OCI-LY1 (cell line): ENCODE measurements around the gene KNSTRN.
A peak's percentile ranks its signal among the peaks of the same experiment; 100 is the strongest.

Source experiments
- H2AFZ ChIP-seq: fragments of 200-600 bp; sonication (generic), shearing (Covaris generic); 2 replicates; pipeline ENCODE4 v1.6.0; 2014; ENCODE audit warnings: antibody characterized with exemption, mild to moderate bottlenecking, low read length
- H3F3A ChIP-seq: fragments of 200-600 bp; sonication (generic), shearing (Covaris generic); 2 replicates; pipeline ENCODE4 v1.6.0; 2014; ENCODE audit warnings: mild to moderate bottlenecking, antibody characterized with exemption, low read length, moderate library complexity; ENCODE audit not compliant: insufficient read depth
- H3K27ac ChIP-seq: fragments of 200-600 bp; sonication (generic); 2 replicates; pipeline ENCODE4 v1.5.1; 2014; ENCODE audit warnings: low read length, mixed run types, mild to moderate bottlenecking, low read depth; ENCODE audit not compliant: poor library complexity, severe bottlenecking
- H3K27me3 ChIP-seq: fragments of 200-600 bp; sonication (generic); 2 replicates; pipeline ENCODE4 v1.6.0; 2014; ENCODE audit warnings: antibody characterized with exemption, mild to moderate bottlenecking, low read length, moderate library complexity; ENCODE audit not compliant: insufficient read depth
- H3K36me3 ChIP-seq: fragments of 200-600 bp; sonication (generic); 2 replicates; pipeline ENCODE4 v1.6.1; 2014; ENCODE audit warnings: mild to moderate bottlenecking, antibody characterized with exemption, low read length, moderate library complexity, mixed read lengths; ENCODE audit not compliant: insufficient read depth
- H3K4me1 ChIP-seq: fragments of 200-600 bp; sonication (generic); 2 replicates; pipeline ENCODE4 v1.5.1; 2014; ENCODE audit warnings: mild to moderate bottlenecking, low read length, moderate library complexity; ENCODE audit not compliant: insufficient read depth, severe bottlenecking
- H3K4me2 ChIP-seq: fragments of 200-600 bp; sonication (generic), shearing (Covaris generic); 2 replicates; pipeline ENCODE4 v1.6.1; 2014; ENCODE audit warnings: low read length
- H3K4me3 ChIP-seq: fragments of 200-600 bp; sonication (generic); 2 replicates; pipeline ENCODE4 v1.5.1; 2014; ENCODE audit warnings: low read length, low read depth, mild to moderate bottlenecking, mixed read lengths; ENCODE audit not compliant: poor library complexity, severe bottlenecking
- H3K79me2 ChIP-seq: fragments of 200-600 bp; shearing (Covaris generic); 2 replicates; pipeline ENCODE4 v1.6.1; 2016; ENCODE audit warnings: mixed run types, low read length, mixed read lengths; ENCODE audit not compliant: insufficient read depth
- H3K9ac ChIP-seq: fragments of 200-600 bp; sonication (generic), shearing (Covaris generic); 2 replicates; pipeline ENCODE4 v1.6.1; 2014; ENCODE audit warnings: mild to moderate bottlenecking, low read length, mixed read lengths
- H3K9me2 ChIP-seq: fragments of 200-600 bp; sonication (generic), shearing (Covaris generic); 2 replicates; pipeline ENCODE4 v1.6.1; 2014; ENCODE audit warnings: low read depth, mild to moderate bottlenecking, low read length, mixed read lengths
- H3K9me3 ChIP-seq: fragments of 200-600 bp; shearing (Covaris generic); 2 replicates; pipeline ENCODE4 v1.6.1; 2014; ENCODE audit warnings: low read length, mixed read lengths
- H4K20me1 ChIP-seq: fragments of 200-600 bp; sonication (generic), shearing (Covaris generic); 2 replicates; pipeline ENCODE4 v1.6.0; 2016; ENCODE audit warnings: mild to moderate bottlenecking, low read length; ENCODE audit not compliant: insufficient read depth
- EZH2 ChIP-seq: fragments of 200-600 bp; sonication (generic), shearing (Covaris generic); IDR thresholded peaks from 2 replicates; pipeline ENCODE4 v1.8.0; 2017; ENCODE audit warnings: borderline replicate concordance, mixed run types, mild to moderate bottlenecking, antibody characterized with exemption, low read length, moderate library complexity, mixed read lengths
- TF ChIP-seq, protein P1 (sequence below): fragments of 200-600 bp; sonication (generic), shearing (Covaris generic); IDR thresholded peaks from 2 replicates; pipeline ENCODE4 v1.5.1; 2017; ENCODE audit warnings: mild to moderate bottlenecking, antibody characterized with exemption, low read length, moderate library complexity, mixed read lengths

The KNSTRN gene

DNA sequence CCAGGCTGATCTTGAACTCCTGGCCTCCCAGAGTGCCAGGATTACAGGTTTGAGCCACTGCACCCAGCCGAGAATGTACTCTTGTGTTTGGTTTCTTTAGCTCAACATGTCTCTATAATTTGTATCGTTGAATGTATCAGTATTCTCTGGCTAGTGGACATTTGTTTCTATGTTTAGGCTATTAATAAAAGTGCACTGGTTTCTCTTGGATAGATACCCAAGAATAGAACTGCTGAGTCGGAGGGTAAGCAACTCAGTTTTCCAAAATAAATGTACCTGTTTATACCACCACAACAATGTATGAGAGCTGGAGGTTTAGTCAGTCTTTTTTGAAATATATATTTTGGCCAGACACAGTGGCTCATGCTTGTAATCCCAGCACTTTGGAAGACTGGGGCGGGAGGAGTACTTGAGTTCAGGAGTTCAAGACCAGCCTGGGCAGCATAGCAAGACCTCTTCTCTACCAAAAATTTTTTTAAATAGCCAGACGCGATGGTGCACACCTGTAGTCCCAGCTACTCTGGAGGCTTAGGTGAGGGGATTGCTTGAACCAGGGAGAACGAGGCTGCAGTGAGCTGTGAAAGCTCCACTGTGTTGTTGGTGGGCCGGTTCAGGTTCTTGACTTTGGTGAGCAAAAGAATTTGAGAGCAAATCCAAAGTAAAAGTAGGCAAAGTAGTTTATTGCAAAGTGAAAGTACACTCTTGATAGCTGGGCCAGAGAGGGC lies 15.3 kb downstream of the KNSTRN start:
- peak overlapping the region; percentile 32 for H3K4me2 ChIP-seq
- 0 out of 2 replicates have a peak, but pooled peaks cover 3% of the 10 kb centered on the region for H3F3A ChIP-seq
- no peaks in the 10 kb centered on the region for H3K9me2 ChIP-seq
- H3K36me3 ChIP-seq = peaks cover 18% of the 10 kb centered on the region
- no peak overlapping the region for H3K4me3 ChIP-seq
- H3K27me3 ChIP-seq = no peaks in the 10 kb centered on the region
- TF ChIP-seq, protein P1, sequence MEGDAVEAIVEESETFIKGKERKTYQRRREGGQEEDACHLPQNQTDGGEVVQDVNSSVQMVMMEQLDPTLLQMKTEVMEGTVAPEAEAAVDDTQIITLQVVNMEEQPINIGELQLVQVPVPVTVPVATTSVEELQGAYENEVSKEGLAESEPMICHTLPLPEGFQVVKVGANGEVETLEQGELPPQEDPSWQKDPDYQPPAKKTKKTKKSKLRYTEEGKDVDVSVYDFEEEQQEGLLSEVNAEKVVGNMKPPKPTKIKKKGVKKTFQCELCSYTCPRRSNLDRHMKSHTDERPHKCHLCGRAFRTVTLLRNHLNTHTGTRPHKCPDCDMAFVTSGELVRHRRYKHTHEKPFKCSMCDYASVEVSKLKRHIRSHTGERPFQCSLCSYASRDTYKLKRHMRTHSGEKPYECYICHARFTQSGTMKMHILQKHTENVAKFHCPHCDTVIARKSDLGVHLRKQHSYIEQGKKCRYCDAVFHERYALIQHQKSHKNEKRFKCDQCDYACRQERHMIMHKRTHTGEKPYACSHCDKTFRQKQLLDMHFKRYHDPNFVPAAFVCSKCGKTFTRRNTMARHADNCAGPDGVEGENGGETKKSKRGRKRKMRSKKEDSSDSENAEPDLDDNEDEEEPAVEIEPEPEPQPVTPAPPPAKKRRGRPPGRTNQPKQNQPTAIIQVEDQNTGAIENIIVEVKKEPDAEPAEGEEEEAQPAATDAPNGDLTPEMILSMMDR = no peak
- H3K4me1 ChIP-seq = peaks cover 15% of the 10 kb centered on the region
- no peak overlapping the region for H3K27ac ChIP-seq
- no peak overlapping the region for H2AFZ ChIP-seq
- no peaks in the 10 kb centered on the region for H3K79me2 ChIP-seq
- H4K20me1 ChIP-seq = no peaks in the 10 kb centered on the region
- H3K9ac ChIP-seq = no peak overlapping the region
- no peaks in the 10 kb centered on the region for H3K9me3 ChIP-seq

DNA sequence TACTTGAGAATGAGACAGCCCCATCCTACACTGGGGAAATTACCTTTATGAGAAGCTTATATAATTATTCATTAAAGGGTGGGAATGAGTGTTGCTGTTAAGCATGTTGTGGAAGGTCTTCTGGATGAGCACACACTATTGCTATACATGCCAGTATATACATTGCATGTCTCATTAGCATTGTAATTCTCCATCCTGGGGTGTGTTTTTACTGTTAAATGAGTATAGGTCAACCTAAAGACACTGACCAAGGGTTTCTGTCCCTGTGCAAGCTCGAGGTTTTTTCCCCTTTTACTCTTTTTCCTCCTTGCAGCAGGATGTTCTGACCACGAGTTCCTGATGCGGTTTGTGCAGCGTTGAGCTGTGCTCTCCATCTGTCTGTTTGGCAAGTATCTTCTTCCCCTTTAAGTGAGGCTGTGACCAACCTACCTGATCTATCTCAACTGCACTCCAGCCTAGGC lies 15.9 kb downstream of the KNSTRN start:
- no peaks in the 10 kb centered on the region for H3K9me3 ChIP-seq
- no peak overlapping the region for H2AFZ ChIP-seq
- H3K4me3 ChIP-seq = no peak overlapping the region
- H3K27ac ChIP-seq = no peak overlapping the region
- H3K36me3 ChIP-seq = peaks cover 12% of the 10 kb centered on the region
- peak overlapping the region; percentile 32 for H3K4me2 ChIP-seq
- H3K27me3 ChIP-seq = no peaks in the 10 kb centered on the region
- no peak for TF ChIP-seq EZH2
- TF ChIP-seq, protein P1 = no peak
- H3K9ac ChIP-seq = no peak overlapping the region
- H3K79me2 ChIP-seq = no peaks in the 10 kb centered on the region
- 0 out of 2 replicates have a peak, but pooled peaks cover 3% of the 10 kb centered on the region for H3F3A ChIP-seq
- no peaks in the 10 kb centered on the region for H4K20me1 ChIP-seq
- H3K9me2 ChIP-seq = no peaks in the 10 kb centered on the region
- H3K4me1 ChIP-seq = peaks cover 15% of the 10 kb centered on the region

DNA sequence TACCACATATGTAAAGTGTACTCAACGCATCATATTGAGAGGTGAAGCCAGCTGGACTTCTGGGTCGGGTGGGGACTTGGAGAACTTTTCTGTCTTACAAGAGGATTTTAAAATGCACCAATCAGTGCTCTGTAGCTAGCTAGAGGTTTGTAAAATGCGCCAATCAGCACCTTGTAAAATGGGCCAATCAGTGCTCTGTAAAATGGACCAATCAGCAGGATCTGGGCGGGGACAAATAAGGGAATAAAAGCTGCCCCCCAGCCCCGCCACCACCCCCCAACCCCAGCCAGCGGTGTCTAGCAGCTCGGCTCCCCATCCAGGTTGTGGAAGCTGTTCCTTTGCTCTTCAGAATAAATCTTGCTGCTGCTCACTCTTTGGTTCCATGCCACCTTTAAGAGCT lies 16.8 kb downstream of the KNSTRN start:
- H3K79me2 ChIP-seq = no peaks in the 10 kb centered on the region
- H3K36me3 ChIP-seq = peaks cover 5% of the 10 kb centered on the region
- no peak overlapping the region for H2AFZ ChIP-seq
- H4K20me1 ChIP-seq = no peaks in the 10 kb centered on the region
- no peaks in the 10 kb centered on the region for H3K27me3 ChIP-seq
- H3K9me2 ChIP-seq = no peaks in the 10 kb centered on the region
- H3K9me3 ChIP-seq = no peaks in the 10 kb centered on the region
- H3K4me2 ChIP-seq = no peak overlapping the region
- peaks cover 15% of the 10 kb centered on the region for H3K4me1 ChIP-seq
- H3F3A ChIP-seq = 0 out of 2 replicates have a peak, but pooled peaks cover 3% of the 10 kb centered on the region
- H3K27ac ChIP-seq = no peak overlapping the region
- no peak for TF ChIP-seq EZH2
- TF ChIP-seq, protein P1 = no peak
- no peak overlapping the region for H3K9ac ChIP-seq
- no peak overlapping the region for H3K4me3 ChIP-seq
